Stimulated activated naive CD4-positive, alpha-beta T cell (primary cell): Measurements from ENCODE around the gene MTLN.
"Not testable (repeated sequence)": the region's sequence is repeated elsewhere in the genome, so short reads cannot be mapped to it uniquely, and the experiment has no call there.

Experiments used
- DNase-seq, 6 experiments: peaks; one replicate each; lab custom pipeline; 2025; lab: John Stamatoyannopoulos, UW

MTLN gene

DNA sequence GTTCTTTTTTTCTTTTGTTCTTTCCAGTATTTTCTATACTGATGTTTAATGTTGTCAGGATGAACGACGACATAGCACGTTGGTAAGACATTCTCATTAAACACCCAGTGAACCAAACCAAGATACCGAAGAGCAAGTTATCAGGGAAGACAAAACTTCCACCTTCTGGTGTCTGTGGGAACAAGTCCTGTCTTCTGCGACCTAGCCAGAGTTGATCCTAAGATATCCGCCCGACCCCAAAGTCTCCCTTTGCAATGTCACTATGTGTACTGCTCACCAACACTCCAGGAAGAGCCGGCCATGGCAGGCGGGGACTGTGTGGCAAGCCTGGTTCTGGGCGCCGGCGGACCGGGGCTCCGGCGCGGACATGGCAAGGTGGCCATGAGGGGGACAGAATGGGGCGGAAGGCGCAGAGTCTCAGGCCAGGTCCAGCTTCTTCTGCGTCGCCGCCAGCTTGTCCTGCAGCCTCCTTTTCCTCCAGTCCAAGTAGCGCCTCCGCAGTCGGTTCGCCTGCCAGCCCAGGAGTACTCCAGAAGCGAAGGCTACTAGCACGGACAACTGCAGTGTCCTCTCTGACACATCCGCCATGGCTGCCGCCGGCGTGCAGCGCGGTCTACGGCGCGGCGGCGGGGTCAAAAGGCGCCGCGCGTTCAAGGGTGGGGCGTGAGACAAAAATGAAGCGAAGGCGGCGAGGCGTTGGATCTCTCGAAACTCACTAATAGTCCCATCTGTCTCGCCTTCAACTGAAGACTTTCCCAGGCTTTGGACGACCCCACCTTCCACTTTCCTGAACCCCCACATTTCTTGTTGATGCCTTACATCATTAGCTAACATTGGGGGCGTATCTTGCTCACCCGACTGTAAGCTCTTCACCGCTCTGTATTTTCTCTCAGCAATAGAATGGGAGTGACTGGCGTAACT is at the start of gene MTLN:
TSS of gene MTLN (minus strand) at position 610 of the 921 bp plus-strand sequence. CDS start at position 588, 22 bp downstream.
- peak; percentile 42 to 82 (median 68) for DNase-seq

DNA sequence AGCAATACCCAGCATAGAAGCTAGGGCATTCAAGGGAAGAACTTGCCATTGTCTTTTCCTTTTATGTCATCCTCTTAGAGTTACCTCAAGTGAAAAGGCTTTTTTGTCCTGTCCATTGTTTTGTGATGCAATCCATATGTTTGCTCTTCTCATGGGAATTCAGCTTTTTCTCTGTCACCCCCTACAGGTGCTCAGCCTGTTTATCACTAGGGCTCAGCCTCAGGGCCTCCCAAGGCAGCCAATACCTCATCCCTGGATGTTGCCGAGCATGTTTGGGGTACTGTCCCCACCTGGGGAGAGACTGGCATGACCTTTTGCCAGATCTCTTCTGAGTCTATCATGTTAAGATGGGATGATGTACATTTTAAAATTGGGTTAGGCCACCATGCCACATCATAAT is 49.6 kb upstream of the MTLN start:
- not testable (repeated sequence) for DNase-seq

- DNase-seq: not testable (repeated sequence)
These were observed 35.9 kb upstream of the MTLN start for GRCh38 chr2:110248081-110248795.

- not testable (repeated sequence) for DNase-seq
These were observed 33.4 kb upstream of the MTLN start for GRCh38 chr2:110245488-110246435.

- not testable (repeated sequence) for DNase-seq
These were observed 30.9 kb upstream of the MTLN start for GRCh38 chr2:110243283-110243682.

GRCh38 chr2:110234514-110234913 is 22.2 kb upstream of the MTLN start:
- DNase-seq: not testable (repeated sequence)

- DNase-seq: not testable (repeated sequence)
These were observed 17.5 kb upstream of the MTLN start for GRCh38 chr2:110229886-110230285.

DNA sequence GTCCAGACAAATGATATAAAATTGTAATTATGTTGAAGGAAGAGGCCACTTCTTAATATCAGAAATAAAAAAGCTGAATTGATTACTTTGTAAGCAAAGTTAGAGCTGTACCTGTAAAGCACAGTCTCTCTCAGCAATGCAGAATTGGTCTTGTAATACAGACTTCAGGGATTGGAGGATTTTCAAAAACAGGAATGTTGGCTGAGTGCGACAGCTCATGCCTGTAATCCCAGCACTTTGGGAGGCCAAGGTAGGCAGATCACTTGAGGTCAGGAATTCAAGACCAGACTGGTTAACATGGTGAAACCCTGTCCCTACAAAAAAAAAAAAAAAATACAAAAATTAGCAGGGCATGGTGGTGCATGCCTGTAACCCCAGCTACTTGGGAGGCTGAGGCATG is 10.3 kb upstream of the MTLN start:
- DNase-seq: not testable (repeated sequence)

GRCh38 chr2:110221938-110222337 is 9.6 kb upstream of the MTLN start:
- no peak for DNase-seq

DNA sequence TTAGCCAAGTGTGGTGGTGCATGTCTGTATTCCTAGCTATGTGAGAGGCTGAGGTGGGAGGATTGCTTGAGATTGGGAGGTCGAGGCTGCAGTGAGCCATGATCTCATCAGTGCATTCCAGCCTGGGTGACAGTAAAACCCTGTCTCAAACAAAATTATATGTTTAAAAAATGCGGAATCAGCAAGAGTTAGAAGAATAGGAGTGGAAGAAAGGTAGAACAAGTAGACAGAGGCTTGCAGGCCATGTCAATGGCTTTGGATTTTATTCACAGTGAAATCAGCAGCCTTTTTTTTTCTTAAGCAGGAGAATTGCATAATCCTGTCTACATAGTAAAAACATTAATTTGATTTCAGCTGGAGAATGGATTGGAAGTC is 7.8 kb upstream of the MTLN start:
- no peak for DNase-seq

- DNase-seq: no peak
These were observed 7.3 kb upstream of the MTLN start for GRCh38 chr2:110219496-110220189.

GRCh38 chr2:110218889-110219288 is 6.5 kb upstream of the MTLN start:
- not testable (repeated sequence) for DNase-seq

DNA sequence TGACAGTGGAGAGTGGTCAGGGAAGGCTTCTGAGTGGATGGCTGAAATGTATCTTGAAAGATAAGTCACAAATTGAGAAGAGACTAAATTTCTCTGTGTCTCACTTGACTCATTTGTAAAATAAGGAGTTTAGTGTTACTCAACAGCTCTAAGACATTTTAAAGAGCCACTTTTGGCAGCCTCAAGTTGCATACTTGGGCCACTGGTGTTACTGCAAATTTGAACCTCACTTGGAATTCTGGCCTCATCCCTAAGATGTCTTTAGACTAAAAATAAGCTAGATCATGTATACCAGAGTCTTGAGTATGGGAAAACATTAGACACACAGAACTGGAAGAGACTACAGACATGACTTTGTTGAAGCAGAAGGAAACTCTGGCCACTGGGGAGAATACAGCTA is 4.5 kb upstream of the MTLN start:
- DNase-seq: no peak

DNA sequence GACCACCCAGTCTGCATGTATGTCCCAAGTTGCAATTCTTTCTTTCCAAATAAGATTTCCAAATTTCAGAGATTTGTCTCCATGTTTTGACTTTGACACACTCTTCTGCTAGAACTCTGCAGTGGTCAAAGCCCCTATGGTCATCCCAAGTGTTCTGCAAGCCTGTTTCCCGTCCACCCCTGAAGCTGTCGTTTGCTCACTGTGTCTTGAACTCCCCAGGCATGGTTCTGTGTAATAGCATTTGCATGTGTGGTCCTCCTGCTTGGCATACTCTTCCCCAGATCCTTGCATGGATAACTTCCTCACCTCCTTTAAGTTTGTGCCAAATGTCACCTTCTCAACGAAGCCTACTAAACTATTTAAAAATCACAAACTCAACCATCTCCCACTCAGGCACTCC is 3.9 kb upstream of the MTLN start:
- no peak for DNase-seq

DNA sequence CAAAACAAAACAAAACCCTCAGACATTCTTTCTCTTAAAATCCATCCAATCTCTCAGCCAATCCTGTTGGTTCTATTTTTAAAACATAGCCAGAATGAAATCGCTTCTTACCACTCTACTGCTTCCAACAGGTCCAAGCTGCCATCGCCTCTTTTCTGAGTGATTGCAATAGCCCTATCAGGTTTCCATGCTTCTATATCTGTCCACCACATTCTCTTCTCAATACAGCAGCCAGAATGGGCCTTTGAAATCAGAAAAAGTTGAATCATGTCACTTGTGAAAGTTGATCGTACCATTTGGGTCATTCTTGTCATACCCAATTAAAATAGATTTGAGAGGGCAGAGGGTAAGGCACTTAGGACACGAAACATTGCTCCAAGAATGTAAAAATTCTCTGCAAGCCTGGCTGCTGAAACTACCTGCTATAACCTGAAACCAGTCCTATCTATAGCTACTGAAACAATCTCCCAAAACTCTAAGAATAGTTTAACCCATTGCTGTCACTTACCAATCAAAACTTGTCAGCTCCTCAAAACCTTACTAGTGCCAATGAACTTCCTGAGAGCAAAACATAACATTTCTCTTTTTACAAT is 3.3 kb upstream of the MTLN start:
- DNase-seq: no peak

DNA sequence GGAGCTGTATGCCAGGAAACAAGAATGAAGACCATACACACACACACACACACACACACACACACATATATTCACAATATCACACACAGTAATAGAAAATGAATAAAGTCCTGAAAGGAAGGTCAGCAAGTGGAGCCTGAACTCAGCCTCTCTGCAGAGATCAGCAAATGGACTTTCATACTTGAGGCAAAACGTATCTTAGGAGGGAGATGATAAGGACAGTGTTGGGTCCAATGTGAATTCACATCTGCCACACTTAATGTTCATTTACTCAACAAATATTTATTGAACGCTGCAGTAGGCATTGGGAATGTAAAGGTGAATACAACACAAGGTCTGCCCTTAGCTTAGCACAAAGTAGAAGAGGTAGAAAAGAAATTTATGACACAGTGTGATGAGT is 2.7 kb upstream of the MTLN start:
- DNase-seq: no peak

- DNase-seq: not testable (repeated sequence)
These were observed 1.2 kb upstream of the MTLN start for GRCh38 chr2:110213522-110213921.

DNA sequence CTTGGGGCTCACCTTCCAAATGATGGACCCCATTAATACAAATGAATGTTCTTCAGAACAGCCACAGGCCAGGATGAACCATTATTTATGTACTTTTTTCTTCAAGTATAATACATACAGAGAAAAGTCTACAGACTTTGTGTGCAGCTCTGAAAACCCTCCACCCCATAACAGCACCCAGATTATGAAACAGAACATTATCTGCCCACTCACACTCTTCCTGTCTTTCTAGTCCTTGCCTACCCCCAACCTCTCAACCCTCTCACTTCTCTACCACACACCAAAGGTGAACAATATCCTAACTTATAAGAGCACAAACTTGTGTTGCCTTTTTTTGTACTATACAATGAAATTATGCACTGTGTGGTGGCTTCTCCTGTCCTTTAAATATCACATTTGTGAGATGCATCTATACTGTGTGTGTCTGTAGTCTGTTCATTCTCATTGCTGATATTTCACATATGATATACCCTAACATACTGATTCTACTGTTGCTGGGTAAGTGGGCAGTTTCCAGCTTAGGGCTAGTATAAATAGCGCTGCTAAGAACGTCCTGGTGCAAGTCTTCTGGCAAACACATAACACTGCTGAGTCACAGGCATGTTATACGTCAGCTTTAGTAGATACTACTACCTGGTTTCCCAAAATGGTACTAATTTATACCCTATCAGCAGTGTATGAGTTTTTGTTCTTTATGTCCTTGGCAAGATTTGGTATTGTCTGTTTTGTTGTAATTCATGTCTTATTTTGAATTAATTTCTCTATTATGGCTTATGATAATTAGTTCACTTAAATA is 6.5 kb downstream of the MTLN start:
- no peak for DNase-seq

- DNase-seq: peak; percentile 67 to 87 (median 78)
These were observed 7.7 kb downstream of the MTLN start, which contains the start of gene NPHP1 for GRCh38 chr2:110204408-110205385. Gene NPHP1, minus strand, starts transcription at chr2:110205013. Its CDS starts 45 bp downstream, at chr2:110204968.
